A549 (cell line): Measurements from ENCODE around the gene PRAC1. TPM values are rescaled to one million over a fixed set of nuclear protein-coding genes. Genes with fewer than 3 reads are reported as not detected.

Experiments
- ATAC-seq, 2 experiments: fragments of 200-7000 bp in 1 of 2; fragments of >200 bp in 1 of 2; cut with Nextera tagmentation in 1 of 2; cut with Tn5 transposase in 1 of 2; 3 replicates each; pipeline versions ENCODE4 v1.8.0 to v1.9.1; 2018 to 2020; ENCODE audit warnings: mild to moderate bottlenecking in 1 of 2, moderate library complexity in 1 of 2
- CTCF ChIA-PET: fragments of 300-600 bp; sonication (Branson Sonifier 250); formaldehyde crosslinking; extraction: SDS; loops from one replicate; lab custom pipeline; 2021; ENCODE audit warnings: antibody characterized with exemption, inconsistent platforms; lab: Yijun Ruan, JAX
- POLR2A ChIA-PET: fragments of 350-600 bp; formaldehyde crosslinking; extraction: SDS; loops from one replicate; lab custom pipeline; 2021; ENCODE audit warnings: antibody characterized with exemption, inconsistent platforms; lab: Yijun Ruan, JAX
- DNase-seq, 2 experiments: peaks; one replicate each; pipeline versions ENCODE4 v3.0.0 to v3.0.0-alpha.2; 2011 to 2016; ENCODE audit warnings: low read depth in 1 of 2, low spot score in 1 of 2
- FAIRE-seq: peaks from 2 replicates; lab custom pipeline; 2011; peaks lifted over from hg19 to GRCh38; lab: Jason Lieb, UNC
- H3K27ac ChIP-seq, 2 experiments: fragments of >200 bp; sonication (Bioruptor Twin); formaldehyde crosslinking; 3 replicates each; pipeline ENCODE4 v1.5.1; 2016 to 2017
- H3K4me1 ChIP-seq: fragments of >200 bp; sonication (Bioruptor Twin); formaldehyde crosslinking; 3 replicates; pipeline ENCODE4 v1.6.1; 2016
- H3K4me2 ChIP-seq: fragments of >200 bp; sonication (Bioruptor Twin); formaldehyde crosslinking; 3 replicates; pipeline ENCODE4 v1.6.1; 2016
- H3K4me3 ChIP-seq: fragments of >200 bp; sonication (Bioruptor Twin); formaldehyde crosslinking; 3 replicates; pipeline ENCODE4 v1.5.1; 2016
- H3K9me3 ChIP-seq: fragments of >200 bp; sonication (Bioruptor Twin); formaldehyde crosslinking; 3 replicates; pipeline ENCODE4 v1.6.1; 2016
- BCL3 ChIP-seq: fragments of >200 bp; sonication (Bioruptor Twin); formaldehyde crosslinking; IDR thresholded peaks from 3 replicates; pipeline ENCODE4 v1.6.1; 2016
- CBX2 ChIP-seq: fragments of 200-600 bp; sonication (generic); IDR thresholded peaks from 2 replicates; pipeline ENCODE4 v1.6.1; 2016; ENCODE audit warnings: low read depth, mild to moderate bottlenecking, borderline replicate concordance
- CBX8 ChIP-seq: fragments of 200-600 bp; sonication (generic); IDR thresholded peaks from 2 replicates; pipeline ENCODE4 v1.6.1; 2016
- EHF ChIP-seq: fragments of 250-450 bp; sonication (Bioruptor Pico); IDR thresholded peaks from 2 replicates; pipeline ENCODE4 v1.5.0; 2020; ENCODE audit warnings: mild to moderate bottlenecking
- EHMT2 ChIP-seq: fragments of 200-600 bp; sonication (generic); IDR thresholded peaks from 2 replicates; pipeline ENCODE4 v1.6.1; 2016; ENCODE audit warnings: antibody characterized with exemption, low read depth, mild to moderate bottlenecking, moderate library complexity
- ELK1 ChIP-seq: fragments of 150-350 bp; IDR thresholded peaks from 2 replicates; pipeline ENCODE4 v1.6.1; 2014; ENCODE audit warnings: low read depth, mild to moderate bottlenecking, low read length
- ESRRA ChIP-seq: fragments of 150-350 bp; IDR thresholded peaks from 2 replicates; pipeline ENCODE4 v1.6.1; 2014; ENCODE audit warnings: mild to moderate bottlenecking, low read length, borderline replicate concordance
- FOSB ChIP-seq: fragments of 250-450 bp; sonication (Bioruptor Pico); IDR thresholded peaks from 2 replicates; pipeline ENCODE4 v1.5.0; 2020; ENCODE audit warnings: mild to moderate bottlenecking, moderate library complexity
- FOSL2 ChIP-seq, 2 experiments: fragments of 450-650 bp in 1 of 2; fragments of >200 bp in 1 of 2; sonication (Bioruptor Twin) in 1 of 2; formaldehyde crosslinking; IDR thresholded peaks; 2 replicates each; pipeline versions ENCODE4 v1.5.0 to v1.6.1; 2016 to 2020; ENCODE audit warnings: mild to moderate bottlenecking in 1 of 2, moderate library complexity in 1 of 2
- HOXB13 ChIP-seq: fragments of 250-450 bp; sonication (Bioruptor Pico); IDR thresholded peaks from 2 replicates; pipeline ENCODE4 v1.5.0; 2020; ENCODE audit warnings: low read depth, mild to moderate bottlenecking, moderate library complexity
- HOXB5 ChIP-seq: fragments of 250-450 bp; sonication (Bioruptor Pico); IDR thresholded peaks from 2 replicates; pipeline ENCODE4 v1.5.0; 2020; ENCODE audit warnings: mild to moderate bottlenecking, moderate library complexity
- JUNB ChIP-seq: fragments of >200 bp; sonication (Bioruptor Twin); formaldehyde crosslinking; IDR thresholded peaks from 2 replicates; pipeline ENCODE4 v1.6.1; 2016
- KDM1A ChIP-seq: fragments of 200-600 bp; sonication (generic); IDR thresholded peaks from 2 replicates; pipeline ENCODE4 v1.6.1; 2016; ENCODE audit warnings: low read depth, mild to moderate bottlenecking
- KDM5A ChIP-seq: fragments of 200-600 bp; sonication (generic); IDR thresholded peaks from 2 replicates; pipeline ENCODE4 v1.6.1; 2016; ENCODE audit warnings: antibody characterized with exemption, mild to moderate bottlenecking
- MYC ChIP-seq: IDR thresholded peaks from 2 replicates; pipeline ENCODE4 v1.6.1; 2012; ENCODE audit warnings: mild to moderate bottlenecking, inconsistent platforms, low read length, improper control_type of control experiment, borderline replicate concordance
- NFE2L2 ChIP-seq: fragments of 150-350 bp; conservative IDR thresholded peaks from 2 replicates; pipeline ENCODE4 v1.6.1; 2014; ENCODE audit warnings: low read length
- PBX3 ChIP-seq: IDR thresholded peaks from 2 replicates; pipeline ENCODE4 v1.6.1; 2012
- POLR2A ChIP-seq: IDR thresholded peaks from 2 replicates; pipeline ENCODE4 v1.6.1; 2012; ENCODE audit warnings: mild to moderate bottlenecking, low read length
- POLR2AphosphoS2 ChIP-seq: conservative IDR thresholded peaks from 2 replicates; pipeline ENCODE4 v1.6.1; 2012; ENCODE audit warnings: low read length, improper control_type of control experiment, inconsistent platforms
- RARB ChIP-seq: fragments of 250-450 bp; sonication (Bioruptor Pico); IDR thresholded peaks from 2 replicates; pipeline ENCODE4 v1.8.0; 2021; ENCODE audit warnings: mild to moderate bottlenecking, moderate library complexity
- RNF2 ChIP-seq: fragments of 200-600 bp; sonication (generic); IDR thresholded peaks from 2 replicates; pipeline ENCODE4 v1.6.1; 2016; ENCODE audit warnings: low read depth, mild to moderate bottlenecking, antibody characterized with exemption, moderate library complexity, borderline replicate concordance
- SREBF2 ChIP-seq: fragments of 450-650 bp; IDR thresholded peaks from 2 replicates; pipeline ENCODE4 v1.6.1; 2014; ENCODE audit warnings: mild to moderate bottlenecking, moderate library complexity
- TFCP2L1 ChIP-seq: fragments of 250-450 bp; sonication (Bioruptor Pico); IDR thresholded peaks from 2 replicates; pipeline ENCODE4 v1.5.0; 2021; ENCODE audit warnings: mild to moderate bottlenecking
- ZSCAN20 ChIP-seq: fragments of 250-450 bp; sonication (Bioruptor Pico); IDR thresholded peaks from 2 replicates; pipeline ENCODE4 v1.8.0; 2022; ENCODE audit warnings: mild to moderate bottlenecking, moderate library complexity
- WGBS: methylation state at CpG from one replicate; pipeline ENCODE4 v1.1.6; 2017; ENCODE audit errors: missing lambda C conversion rate; 5-methylcytosine and 5-hydroxymethylcytosine counted together
- polyA minus RNA-seq: library from RNA; depleted of rRNA, polyadenylated mRNA; stranded (reverse); fragments of >200 nt; gene quantifications from 2 replicates; pipeline ENCODE4 v1.2.3, GENCODE V29; 2011; rRNA and poly(A)+ RNA removed
- polyA plus RNA-seq, 4 experiments: library from polyadenylated mRNA; depleted of rRNA in 3 of 4; stranded (reverse); fragments of >200 nt; fragmentation: RNase III in 1 of 4; extraction: RNeasy Plus Mini Kit Qiagen cat#74134 plus additional on column Dnase treatment in 1 of 4; gene quantifications; 2 replicates in 3 of 4; 3 replicates in 1 of 4; pipeline ENCODE4 v1.2.3, GENCODE V29; 2011 to 2017

PRAC1 gene
- polyA plus RNA-seq (2011; rRNA removed), result not detected in 2 replicates
- not detected in 2 replicates for polyA plus RNA-seq (2012; cell fraction: cytosol; rRNA removed)
- not detected in 2 replicates for polyA plus RNA-seq (2012; cell fraction: nucleus; rRNA removed)
- polyA plus RNA-seq (2017; fragmentation: RNase III; extraction: RNeasy Plus Mini Kit Qiagen cat#74134 plus additional on column Dnase treatment), result not detected in 3 replicates
- polyA minus RNA-seq, result not detected in 2 replicates

GRCh38 chr17:48722201-48722907 lies at the start of gene PRAC1:
TSS of gene PRAC1 (minus strand) at chr17:48722518. CDS start at chr17:48722392, 126 bp downstream.
- ATAC-seq, result no peak
- no peak within 1 kb of the TSS for H3K4me3 ChIP-seq
- 89% methylated on average over 21 of the region's 21 CpGs for WGBS
- H3K9me3 ChIP-seq, result no peaks in the 10 kb centered on the region
- ChIA-PET POLR2A (no interaction called here), CTCF (interaction anchor here (0.7 to 33.0 kb wide), 16 partner anchors 14 to 180 kb away, joined by 3 to 852 read pairs (median 37); partner anchors contain the start of gene TTLL6)
- no peak for FAIRE-seq
- no peak for DNase-seq
- H3K4me1 ChIP-seq, result peaks cover under 1% of the 10 kb centered on the region; the same call in 1 of the 3 replicates
- TF ChIP-seq FOSL2 (IDR thresholded peaks at IDR 0.05) (no peak), FOSL2 (CRISPR knock-in tag; IDR thresholded peaks at IDR 0.05) (no peak), MYC (no peak), RARB (CRISPR knock-in tag) (no peak), SREBF2 (no peak), ELK1 (no peak), KDM1A (no peak)
- TF ChIP-seq, all 56 proteins: peak for 0
- Histone ChIP-seq H3K4me2 (no peak within 1 kb of the TSS), H3K27ac (no peak within 1 kb of the TSS)

GRCh38 chr17:48770954-48771353 lies 48.6 kb upstream of the PRAC1 start:
- Histone ChIP-seq H3K4me3 (no peak overlapping the region), H3K9me3 (0 out of 3 replicates have a peak, but pooled peaks cover 4% of the 10 kb centered on the region), H3K4me2 (no peak overlapping the region), H3K4me1 (no peaks in the 10 kb centered on the region), H3K27ac (no peak overlapping the region)
- no peak for FAIRE-seq
- ChIA-PET POLR2A (no interaction called here), CTCF (interaction anchor here (18.5 kb wide), 1 partner anchor 49 kb away, joined by 171 read pairs; the partner anchor contains the start of genes PRAC1 and PRAC2)
- 58% methylated on average over 3 of the region's 3 CpGs for WGBS
- DNase-seq, result no peak
- no peak for ATAC-seq
- no peak for TF ChIP-seq POLR2A
- no peak for TF ChIP-seq ESRRA
- TF ChIP-seq NFE2L2, result no peak
- TF ChIP-seq FOSB, result no peak
- TF ChIP-seq BCL3, result no peak
- TF ChIP-seq KDM1A, result no peak
- no peak for TF ChIP-seq EHF (CRISPR knock-in tag)
- no peak for TF ChIP-seq RNF2
- no peak for TF ChIP-seq CBX2
- TF ChIP-seq HOXB5 (CRISPR knock-in tag), result no peak

- no peak for TF ChIP-seq NFE2L2
- no peak for TF ChIP-seq POLR2A
- TF ChIP-seq ESRRA, result no peak
- TF ChIP-seq EHMT2, result no peak
- TF ChIP-seq RNF2, result no peak
- no peak for TF ChIP-seq TFCP2L1 (CRISPR knock-in tag)
- TF ChIP-seq SREBF2, result no peak
- no peak for TF ChIP-seq MYC
- no peak for TF ChIP-seq PBX3
- TF ChIP-seq JUNB, result no peak
- TF ChIP-seq CBX8, result no peak
- TF ChIP-seq KDM5A, result no peak
- TF ChIP-seq POLR2AphosphoS2, result no peak
- TF ChIP-seq HOXB13 (CRISPR knock-in tag), result no peak
- TF ChIP-seq ZSCAN20 (CRISPR knock-in tag), result no peak
- no peak for DNase-seq
- POLR2A ChIA-PET, result interaction anchor here (0.7 kb wide), 1 partner anchor 653 kb away, joined by 3 read pairs; no protein-coding TSS in a partner anchor
- no peak overlapping the region for H3K4me2 ChIP-seq
- WGBS, result 91% methylated on average over 5 of the region's 5 CpGs
- CTCF ChIA-PET, result interaction anchor here (0.6 to 18.5 kb wide), 16 partner anchors 9 to 119 kb away, joined by 3 to 171 read pairs (median 4); partner anchors contain the start of genes HOXB13, PRAC1 and PRAC2
- no peak overlapping the region for H3K27ac ChIP-seq
- no peak for FAIRE-seq
- ATAC-seq, result no peak; a peak in 1 of 6 replicates
- H3K4me1 ChIP-seq, result no peaks in the 10 kb centered on the region
- H3K4me3 ChIP-seq, result no peak overlapping the region
- H3K9me3 ChIP-seq, result no peaks in the 10 kb centered on the region
These were observed 46.8 kb upstream of the PRAC1 start for GRCh38 chr17:48769009-48769675.
